ENCODE data around the gene TMEM232. TPM values are rescaled to one million over a fixed set of nuclear protein-coding genes. Genes with fewer than 3 reads are reported as not detected.
A peak's percentile ranks its signal among the peaks of the same experiment; 100 is the strongest.

Gene TMEM232
- total and polyA plus RNA-seq, 2 donors (not counting 3 experiments of a cell fraction or from before 2014, with no cell fraction given), result 0.17 to 0.38 TPM

GRCh38 chr5:110727025-110727314, 499 bp upstream of the TMEM232 start:
- CTCF ChIA-PET, result interaction anchor here (1.1 kb wide), 1 partner anchor 12 kb away, joined by 4 read pairs; the partner anchor contains the start of gene SLC25A46
- no peaks in the 10 kb centered on the region for H3K4me1 ChIP-seq (ENCODE audit: control insufficient read depth, extremely low read depth, insufficient read depth, low read length)
- H3K9me1 ChIP-seq (replicated peaks; ENCODE audit: control insufficient read depth, extremely low read depth, insufficient read depth, low read length), result no peaks in the 10 kb centered on the region
- no peaks in the 10 kb centered on the region for H3K36me3 ChIP-seq (ENCODE audit: control insufficient read depth in 2 of 2, extremely low read depth in 1 of 2, insufficient read depth in 2 of 2, low read length in 2 of 2)
- no peak overlapping the region for H3K27ac ChIP-seq (ENCODE audit: insufficient read depth, low read depth, low read length)
- H2AFZ ChIP-seq (ENCODE audit: low read depth, low read length), result peak overlapping the region; percentile 84
- H3K9ac ChIP-seq (replicated peaks; ENCODE audit: extremely low read depth, insufficient read depth, low read length), result no peak overlapping the region
- no peaks in the 10 kb centered on the region for H3K9me3 ChIP-seq (replicated peaks; ENCODE audit: control insufficient read depth, insufficient read depth, low read length)
- intact Hi-C loops (cut with micrococcal nuclease) (no loop called here), dilution Hi-C loops (cut with MboI; ENCODE audit: extremely low pct_ligation_motif_present, low sequenced_read_pairs) (no loop called here)
- no peaks in the 10 kb centered on the region for H3K79me2 ChIP-seq (ENCODE audit: control insufficient read depth, insufficient read depth, low read length)
- TF ChIP-seq EZH2 (IDR thresholded peaks at IDR 0.05; ENCODE audit: borderline replicate concordance, low read depth, low read length, severe bottlenecking), result no peak
- no peak for TF ChIP-seq POLR2AphosphoS5 (IDR thresholded peaks at IDR 0.05; ENCODE audit: insufficient read depth, low read depth, low read length)
- no peak for TF ChIP-seq MAX (IDR thresholded peaks at IDR 0.05; ENCODE audit: insufficient read depth, insufficient read length)
- TF ChIP-seq CTCF (IDR thresholded peaks at IDR 0.05; ENCODE audit: extremely low read depth in 1 of 2, insufficient read depth in 1 of 2, low read depth in 1 of 2, low read length in 2 of 2), result no peak
- TF ChIP-seq POLR2A (IDR thresholded peaks at IDR 0.05; ENCODE audit: low read depth, low read length), result no peak
- no peak for TF ChIP-seq FOS (IDR thresholded peaks at IDR 0.05; ENCODE audit: borderline replicate concordance, insufficient read depth, low read length)
- no peak for TF ChIP-seq JUN (IDR thresholded peaks at IDR 0.05; ENCODE audit: borderline replicate concordance, insufficient read depth, insufficient read length, low read depth)
- no peak for TF ChIP-seq GATA2 (IDR thresholded peaks at IDR 0.05; ENCODE audit: insufficient read depth, insufficient read length, low read depth, low read length)
- no peak for TF ChIP-seq MYC (IDR thresholded peaks at IDR 0.05; ENCODE audit: low read depth, low read length)
- H3K27me3 ChIP-seq (ENCODE audit: control insufficient read depth in 2 of 2, insufficient read depth in 2 of 2, low read length in 2 of 2), result peaks cover 0 to 1% of the 10 kb centered on the region in 2 experiments
- no peak for FAIRE-seq
- H3K4me2 ChIP-seq (ENCODE audit: insufficient read depth, low read length), result peak overlapping the region; percentile 92
- POLR2A ChIA-PET, result no interaction called here
- BruUV-seq (replicated peaks), result no TSS peak
- no peak for DNase-seq (ENCODE audit: low read depth, low spot score)
- no peaks in the 10 kb centered on the region for H4K20me1 ChIP-seq (replicated peaks; ENCODE audit: control insufficient read depth, extremely low read depth, insufficient read depth, low read length)
- peak overlapping the region; percentile 40 to 72 (median 51) for H3K4me3 ChIP-seq (replicated peaks in 1 of 3; ENCODE audit: insufficient read depth in 1 of 3, low read depth in 1 of 3, low read length in 3 of 3)
